Non-pigmented ciliary epithelial cell (primary cell): Measurements from ENCODE around the gene COL27A1.
"Not testable (repeated sequence)": the region's sequence is repeated elsewhere in the genome, so short reads cannot be mapped to it uniquely, and the experiment has no call there.

ENCODE experiments used
- DNase-seq: peaks from one replicate; pipeline ENCODE4 v3.0.0-alpha.2; 2010; ENCODE audit warnings: low read depth

The COL27A1 gene

DNA sequence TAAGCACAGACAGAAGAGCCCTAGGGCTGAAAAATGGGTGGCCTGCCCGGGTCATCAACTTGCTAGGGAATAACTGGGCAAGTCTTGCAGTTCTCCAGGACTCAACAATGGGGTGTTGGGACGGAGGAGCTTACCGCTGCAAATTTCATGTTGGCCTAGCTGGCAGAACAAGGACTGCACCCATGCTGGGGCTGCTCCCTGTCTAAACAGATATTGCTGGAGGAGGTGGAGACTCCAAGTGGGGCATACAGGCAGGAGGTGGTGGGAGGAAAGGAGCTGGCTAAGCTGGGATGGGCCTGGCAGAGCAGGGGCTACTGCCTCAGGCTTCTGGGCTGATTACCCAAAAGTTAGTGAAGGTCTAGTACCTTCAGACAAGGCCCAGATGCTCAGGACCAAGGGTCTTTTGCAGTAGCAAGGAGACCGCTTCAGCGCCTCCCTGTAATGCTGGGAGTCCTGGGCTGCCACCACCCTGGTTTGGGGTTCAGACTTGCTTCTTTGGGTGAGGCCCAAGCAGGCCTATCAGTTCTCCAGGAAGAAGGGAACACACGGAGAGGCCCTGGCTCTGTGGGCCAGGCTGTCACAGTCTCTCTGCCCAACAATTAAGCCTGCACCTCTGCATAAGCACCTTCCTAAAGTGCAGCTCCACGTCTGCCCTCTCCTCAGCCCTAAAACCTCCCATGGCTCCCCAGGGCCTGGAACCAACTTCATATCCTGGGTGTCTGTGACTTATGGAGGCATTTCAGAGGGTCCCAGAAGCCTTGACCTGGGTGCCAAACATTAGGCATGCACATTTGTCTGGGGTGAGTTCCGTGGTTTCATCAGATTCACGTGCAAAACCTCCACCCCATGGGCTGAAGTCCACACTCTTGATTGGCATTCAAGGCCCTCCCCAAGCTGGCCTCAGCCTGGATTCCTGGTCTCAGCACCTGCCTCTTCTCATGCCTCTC, 32.0 kb upstream of the COL27A1 start:
- no peak for DNase-seq

DNA sequence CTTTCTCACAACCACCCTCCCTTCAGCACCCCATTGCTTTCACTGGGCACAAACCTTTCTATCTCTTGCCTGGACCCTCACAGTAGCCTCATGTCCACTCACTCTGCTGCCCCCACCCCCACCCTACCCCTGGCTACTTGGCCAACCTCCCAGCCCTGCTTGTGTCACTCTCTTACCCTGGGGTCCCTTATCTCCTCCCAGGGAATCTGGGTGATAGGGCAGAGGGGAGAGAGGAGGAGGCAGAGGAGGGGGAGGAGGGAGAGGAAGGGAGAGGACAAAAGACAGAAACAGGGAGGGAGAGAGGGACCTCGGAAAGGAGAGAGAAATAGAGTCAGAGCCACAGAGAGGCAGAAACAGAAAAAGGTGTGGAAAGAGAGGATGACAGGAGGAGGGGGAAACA, 31.2 kb upstream of the COL27A1 start:
- DNase-seq: no peak

DNA sequence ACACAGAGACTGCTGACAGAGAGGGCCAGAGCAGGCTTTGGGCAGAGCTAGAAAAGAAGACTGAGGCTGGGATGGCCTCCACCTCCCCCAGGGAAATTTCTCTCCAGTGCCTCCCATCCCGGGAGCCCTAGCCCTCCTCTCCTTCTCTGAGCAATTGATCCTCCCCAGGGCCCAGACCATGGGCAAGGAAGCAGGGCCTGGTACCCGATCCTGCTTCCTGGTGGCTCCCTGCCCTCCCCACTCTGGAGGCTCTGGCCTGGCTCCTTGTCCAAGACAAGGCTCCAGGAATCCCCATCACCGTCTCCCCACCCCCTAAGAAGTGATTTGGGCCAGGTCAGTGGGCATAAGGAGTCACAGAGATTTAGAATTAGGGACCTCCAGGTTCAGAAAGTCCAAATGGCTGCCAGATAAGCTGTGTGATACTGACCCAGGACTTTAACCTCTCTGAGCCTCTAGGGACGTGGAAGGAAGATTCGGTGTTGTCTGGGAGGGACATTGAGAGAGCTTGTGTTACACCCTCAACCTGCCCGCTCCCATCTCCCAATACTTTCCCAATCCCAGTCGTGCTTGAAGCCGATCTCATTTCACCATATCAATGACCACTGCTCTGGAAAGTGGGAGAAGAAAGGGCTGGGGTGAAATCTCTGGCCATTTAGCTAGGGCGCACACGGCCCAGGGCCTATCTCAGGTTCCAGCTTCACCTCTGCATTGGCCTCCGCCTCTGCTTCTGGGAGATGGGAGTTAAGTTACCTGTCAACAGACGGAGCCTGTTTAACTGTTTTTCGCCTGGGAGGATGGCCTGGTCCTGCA, 30.5 kb upstream of the COL27A1 start:
- no peak for DNase-seq

DNA sequence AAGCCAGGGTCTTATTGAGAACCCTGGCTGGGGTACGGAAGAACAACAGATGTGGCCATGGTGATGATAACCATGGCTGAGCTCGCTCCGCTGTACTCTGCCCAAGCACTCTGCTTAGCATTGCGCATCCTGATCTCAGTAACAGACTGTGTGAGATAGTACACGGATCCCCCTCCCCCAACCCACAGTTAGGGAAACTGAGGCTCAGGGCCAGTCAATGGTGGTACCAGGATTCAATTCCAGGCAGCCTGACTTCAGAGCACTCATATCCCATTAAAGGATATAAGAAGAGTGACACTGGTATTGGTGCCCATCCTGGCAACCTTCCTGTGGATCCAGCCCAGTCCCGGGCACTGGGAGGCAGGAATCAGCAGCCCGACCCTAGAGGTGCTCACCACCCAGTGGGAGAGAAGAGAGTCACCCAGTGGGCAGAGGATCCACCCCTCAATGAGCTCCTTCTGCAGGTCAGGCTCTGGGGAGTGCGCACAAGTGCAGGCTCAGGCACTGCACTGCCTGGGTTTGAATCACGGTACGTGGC, 29.8 kb upstream of the COL27A1 start:
- no peak for DNase-seq

DNA sequence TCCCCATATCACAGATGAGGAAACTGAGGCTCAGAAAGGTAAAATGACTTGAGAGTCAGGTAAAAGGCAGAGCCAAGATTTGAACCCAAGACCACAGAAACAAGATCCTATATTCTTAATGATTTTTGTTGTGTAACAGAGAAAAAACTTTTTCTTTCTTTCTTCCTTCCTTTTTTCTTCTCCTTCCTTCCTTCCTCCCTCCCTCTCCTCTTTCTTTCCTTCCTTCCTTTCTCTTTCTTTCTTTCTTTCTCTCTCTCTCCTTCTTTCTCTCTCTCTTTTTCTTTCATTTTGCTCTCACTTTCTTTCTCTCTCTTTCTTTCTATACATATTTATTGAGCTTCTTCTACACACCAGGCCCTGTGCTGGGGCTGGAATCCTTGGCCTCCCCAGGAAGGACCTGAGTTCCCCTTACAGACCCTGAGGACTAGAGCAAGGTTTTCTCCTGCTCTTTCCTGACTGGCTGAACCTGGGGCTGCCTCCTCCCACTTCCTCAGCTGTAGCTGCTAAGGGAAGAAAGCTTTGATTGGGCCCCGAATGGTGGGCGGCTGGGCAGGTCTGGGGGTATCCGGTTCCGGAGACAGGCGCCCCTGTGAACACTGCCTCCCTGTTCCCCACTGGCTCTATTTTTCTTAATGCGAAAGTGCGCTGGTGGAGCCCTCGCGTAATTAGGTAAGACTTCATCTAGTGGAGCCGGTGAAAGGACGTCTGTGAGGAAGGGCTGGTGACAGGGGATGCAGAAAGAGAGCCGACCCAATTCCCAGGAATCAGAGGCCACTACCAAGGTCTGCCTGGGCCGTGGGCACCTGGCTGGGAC, 28.9 kb upstream of the COL27A1 start:
- no peak for DNase-seq

DNA sequence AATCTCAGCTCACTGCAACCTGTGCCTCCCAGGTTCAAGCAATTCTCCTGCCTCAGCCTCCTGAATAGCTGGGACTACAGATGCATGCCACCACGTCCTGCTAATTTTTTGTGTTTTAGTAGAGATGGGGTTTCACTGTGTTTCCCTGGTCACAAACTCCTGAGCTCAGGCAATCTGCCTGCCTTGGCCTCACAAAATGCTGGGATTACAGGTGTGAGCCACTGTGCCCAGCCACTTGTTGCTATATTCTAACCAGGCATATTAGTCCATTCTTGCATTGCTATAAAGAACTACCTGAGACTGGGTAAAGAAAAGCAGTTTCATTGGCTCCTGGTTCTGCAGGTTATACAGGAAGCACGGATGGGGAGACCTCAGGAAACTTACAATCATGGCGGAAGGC, 26.6 kb upstream of the COL27A1 start:
- not testable (repeated sequence) for DNase-seq

DNA sequence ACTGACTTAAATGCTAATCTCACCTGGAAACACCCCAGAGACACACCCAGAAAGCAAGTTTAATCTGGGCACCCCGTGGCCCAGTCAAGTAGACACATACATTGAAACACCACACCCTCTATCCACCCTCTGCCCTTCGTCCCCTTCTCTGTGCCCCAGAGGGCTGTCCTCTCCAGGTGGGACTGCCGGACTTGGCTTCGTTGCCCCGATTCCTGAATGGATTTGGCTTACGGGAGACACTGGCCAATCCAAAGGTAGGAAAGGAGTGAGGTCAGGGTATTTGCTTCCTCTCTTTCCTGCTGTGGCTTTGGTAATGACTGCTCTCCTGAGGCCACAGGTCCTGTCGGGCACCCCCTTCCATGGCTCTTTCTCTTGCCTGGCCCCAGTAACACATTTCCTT, 25.2 kb upstream of the COL27A1 start:
- DNase-seq: no peak

DNA sequence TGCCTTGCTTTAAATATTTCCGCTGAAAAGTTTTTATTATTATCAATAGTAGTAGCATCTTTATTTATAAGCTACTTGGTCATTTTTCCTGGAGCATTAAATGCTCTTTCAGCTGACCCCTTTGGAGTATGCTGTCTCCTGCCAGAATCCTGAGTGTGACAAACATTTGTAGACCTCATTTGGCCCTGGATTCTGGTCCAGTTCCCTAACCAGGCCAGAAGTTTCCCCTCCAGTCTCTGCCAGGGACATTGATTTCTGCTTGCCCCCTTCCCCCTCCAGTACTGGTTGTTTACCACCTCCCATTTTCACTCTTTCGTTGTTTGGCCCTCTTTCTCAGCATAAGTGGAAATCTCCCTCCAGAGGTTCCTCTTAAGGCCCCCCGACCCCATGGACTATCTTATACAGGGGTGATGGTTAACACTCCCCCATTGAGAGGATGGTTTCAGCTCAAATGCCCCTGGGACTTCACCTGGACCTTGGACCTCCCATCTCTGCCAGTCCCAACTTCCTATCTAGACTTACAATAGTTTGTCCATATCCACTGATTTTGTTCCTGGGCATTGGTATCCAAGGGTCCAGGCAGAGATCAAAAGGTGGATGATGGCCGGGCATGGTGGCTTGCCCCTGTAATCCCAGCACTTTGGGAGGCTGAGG, 24.6 kb upstream of the COL27A1 start:
- no peak for DNase-seq

DNA sequence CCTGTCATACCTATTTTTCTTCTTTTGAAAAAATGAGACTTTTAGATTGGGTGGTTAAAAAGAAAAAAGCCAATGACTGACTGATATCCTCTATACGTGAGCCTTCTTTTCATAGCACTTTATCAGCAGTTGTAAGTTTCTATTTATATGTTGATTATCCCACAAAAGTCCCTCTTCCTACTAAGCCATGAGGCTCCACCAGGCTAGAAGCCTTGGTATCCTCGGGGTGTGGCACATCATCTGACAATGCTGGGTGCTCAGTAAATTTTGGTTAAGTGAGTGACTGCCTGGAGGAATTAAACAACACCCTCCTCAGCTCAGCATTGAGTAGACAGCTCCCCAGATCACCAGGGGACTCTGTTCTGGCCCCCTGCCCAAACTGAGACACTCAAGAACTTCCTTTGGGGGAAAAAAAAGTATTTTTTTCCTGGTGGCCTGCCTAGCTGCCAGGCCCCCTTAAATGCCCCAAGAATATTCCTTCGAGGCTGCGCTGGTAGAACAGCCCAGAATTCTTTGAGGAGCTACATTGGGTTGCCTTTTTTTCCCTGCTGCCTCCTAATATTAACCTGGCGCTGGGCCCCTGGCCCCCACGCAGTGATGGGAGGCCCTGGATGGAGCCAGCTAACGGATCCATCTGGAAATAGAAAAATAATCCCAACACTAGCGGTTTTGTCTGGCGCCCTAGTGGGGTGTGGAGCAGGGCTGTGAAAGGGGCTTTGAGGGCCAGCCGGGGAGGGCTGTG, 23.4 kb upstream of the COL27A1 start:
- no peak for DNase-seq

DNA sequence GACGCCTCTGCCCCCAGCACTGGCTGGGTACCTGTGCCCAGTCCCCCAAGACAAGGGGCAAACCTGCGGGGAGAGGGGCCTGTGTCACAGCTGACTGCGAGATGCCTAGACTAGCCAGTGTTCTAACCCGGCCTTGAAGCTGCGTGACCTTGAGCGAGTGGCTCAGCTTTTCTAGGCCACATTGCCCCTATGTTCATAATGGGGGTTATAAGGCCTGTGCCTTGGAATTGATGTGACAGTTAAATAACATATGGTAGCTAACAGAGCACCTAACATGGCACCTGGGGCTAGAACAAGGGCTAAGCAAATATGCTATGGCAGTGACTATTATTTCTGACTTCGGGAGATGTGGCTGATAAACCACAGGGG, 22.8 kb upstream of the COL27A1 start:
- DNase-seq: no peak

DNA sequence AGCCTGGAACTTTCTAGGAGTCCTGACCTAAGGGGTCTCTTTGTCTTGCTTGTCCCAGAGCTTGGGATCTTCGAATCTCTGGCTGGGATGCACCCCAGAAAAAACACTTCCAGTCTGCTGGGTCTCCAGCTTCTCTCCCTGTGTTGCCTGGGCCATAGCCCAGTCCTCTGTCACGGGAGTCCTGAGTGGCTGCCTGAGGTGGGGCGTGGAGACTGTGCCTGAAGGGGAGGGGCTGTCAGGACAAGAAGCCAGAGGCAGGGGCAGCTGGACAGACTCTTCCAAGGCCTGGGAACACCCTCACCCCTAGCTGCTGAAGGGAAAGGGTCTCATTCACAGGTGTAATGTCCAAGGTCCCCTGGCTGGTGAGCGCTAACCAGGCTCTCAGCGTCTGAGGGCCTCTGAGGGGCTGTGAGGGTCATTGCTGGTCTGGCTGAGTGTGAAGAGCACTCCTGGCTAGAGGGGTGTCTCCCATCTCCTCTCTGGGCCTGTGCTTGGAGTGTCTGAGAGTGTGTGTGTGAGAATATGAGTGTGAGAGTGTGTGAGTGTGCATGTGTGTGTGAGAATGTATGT, 20.4 kb upstream of the COL27A1 start:
- no peak for DNase-seq

DNA sequence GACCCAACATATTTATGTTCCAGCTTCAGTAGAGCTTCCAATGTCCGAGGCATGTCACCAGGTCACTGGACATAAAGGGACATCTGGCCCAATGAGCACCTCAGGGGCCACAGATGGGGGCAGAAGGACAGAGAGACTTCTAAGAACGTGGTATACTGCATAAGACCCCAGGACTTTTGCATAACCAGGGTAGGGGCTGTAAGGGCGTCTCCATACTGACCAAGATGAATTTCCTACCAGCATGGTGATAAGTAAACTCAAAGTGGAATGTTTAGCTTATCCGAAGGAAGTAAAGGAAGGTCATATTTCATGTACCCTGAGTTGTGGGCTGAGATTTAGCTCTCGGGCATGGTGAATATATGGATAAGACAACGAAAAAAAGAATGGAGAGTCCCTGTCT, 17.5 kb upstream of the COL27A1 start:
- DNase-seq: no peak

DNA sequence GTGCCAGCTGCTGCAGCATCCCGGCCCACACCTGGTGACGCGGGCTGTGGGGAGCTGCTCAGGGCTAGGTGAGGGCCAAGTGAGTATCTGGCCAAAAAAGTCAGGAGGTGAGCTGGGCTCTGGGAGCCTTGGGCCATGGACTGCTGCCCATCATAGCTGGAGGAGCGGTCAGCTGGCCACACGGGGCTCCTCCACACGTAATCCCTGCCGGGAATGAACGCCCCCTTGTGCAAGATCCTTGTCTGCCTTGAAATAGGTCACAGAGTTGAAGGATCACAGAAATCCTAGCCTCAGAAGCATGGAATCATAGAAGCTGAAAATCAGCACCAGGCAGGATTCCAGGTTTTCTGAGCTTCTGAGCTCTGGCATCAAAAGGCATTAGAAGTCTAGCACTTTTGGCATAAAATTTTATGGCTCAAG, 16.8 kb upstream of the COL27A1 start:
- no peak for DNase-seq

DNA sequence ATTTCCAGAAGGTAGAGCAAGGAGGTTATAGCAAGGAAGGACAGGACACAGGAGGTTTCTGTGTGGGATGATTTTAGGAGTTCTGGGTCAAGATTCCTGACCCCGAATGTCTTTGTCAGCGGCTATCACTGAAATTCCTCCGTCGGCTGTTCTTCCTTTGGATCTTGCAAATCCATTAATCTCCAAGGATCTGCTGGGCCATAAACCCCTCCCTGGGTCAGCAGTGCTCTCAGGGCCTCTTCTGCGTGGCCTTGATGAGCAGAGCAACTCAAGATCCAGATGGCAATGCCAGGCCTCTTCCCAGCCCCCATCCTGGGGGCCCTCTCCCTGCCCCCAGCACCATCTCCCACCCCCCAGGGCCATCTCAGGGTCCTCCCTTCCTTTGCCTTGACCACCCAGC, 16.3 kb upstream of the COL27A1 start:
- DNase-seq: no peak

DNA sequence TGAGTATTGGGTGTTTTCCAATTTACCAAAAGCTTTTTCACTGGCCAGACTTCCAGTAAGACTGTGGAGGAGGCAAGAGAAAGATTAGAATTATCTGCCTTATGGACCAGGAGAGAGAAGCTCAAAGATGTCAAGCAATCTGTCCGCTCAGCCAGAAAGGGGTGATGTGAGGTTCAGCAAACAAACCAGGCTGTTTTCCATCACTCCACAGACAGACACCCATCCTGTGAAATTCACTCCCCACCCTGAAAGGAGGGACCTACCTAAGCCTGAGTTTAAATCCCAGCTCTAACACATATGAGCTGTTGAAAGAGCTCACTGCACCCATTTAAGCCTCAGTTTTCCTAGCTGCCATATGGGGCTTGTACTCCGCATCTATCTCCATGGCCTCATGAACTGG, 14.9 kb upstream of the COL27A1 start:
- DNase-seq: no peak

DNA sequence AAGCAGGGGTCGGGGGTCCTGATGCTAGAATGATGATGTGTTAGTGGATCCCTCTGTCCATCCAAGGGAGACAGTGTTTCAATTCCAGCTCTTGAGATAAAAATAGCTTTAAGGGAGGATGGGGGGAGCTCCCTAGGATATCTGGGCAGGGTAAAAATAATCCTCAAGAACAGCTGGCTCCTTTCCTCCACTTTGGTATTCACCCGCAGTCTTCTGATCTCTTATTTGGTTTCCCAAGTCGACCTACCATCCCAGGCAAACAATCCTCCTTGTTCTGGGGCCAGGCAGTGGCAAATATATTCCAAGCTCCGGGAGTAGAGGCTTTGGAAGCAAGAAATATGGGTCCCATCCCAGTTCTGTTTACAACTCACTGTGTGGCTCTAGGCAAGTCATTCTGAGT, 14.5 kb upstream of the COL27A1 start:
- no peak for DNase-seq

DNA sequence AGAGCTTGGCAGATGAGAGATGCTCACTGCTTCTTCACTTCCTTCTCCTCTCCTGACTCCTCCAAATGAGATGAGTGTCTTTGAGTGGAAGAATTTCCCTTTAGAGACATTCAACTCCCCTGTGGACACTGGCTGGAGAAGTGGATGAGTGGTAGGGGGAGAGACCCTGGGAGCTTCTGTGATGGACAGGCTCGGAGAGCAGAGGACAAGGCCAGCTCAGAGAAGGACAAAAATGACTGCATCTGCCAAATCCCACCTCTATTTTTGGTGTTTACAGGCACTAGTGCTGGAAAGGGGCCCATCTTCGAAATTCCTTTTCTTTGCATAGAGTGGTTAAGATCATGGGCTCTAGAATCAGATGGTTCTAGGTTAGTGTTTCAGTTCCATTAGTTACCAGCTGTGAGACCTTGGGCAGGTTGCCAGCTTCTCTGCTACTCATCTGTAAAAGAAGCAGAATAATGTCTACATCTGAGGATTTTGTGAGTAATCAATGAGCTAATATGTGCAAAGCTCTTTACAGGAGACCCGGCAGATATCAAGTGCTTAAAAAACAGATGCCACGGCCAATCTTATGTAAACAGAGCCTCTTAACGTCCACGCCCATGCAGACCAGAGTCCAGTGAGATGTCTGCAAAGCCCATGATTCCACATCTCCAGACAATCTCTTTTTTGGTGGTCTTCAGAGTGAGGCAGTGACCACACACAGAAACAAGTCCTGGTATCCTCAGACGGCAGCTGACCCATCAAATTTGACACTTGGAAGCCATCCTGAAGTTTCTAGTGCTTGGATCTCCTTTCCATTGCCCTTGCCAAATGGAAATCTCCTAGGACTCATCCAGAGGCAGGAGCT, 13.6 kb upstream of the COL27A1 start:
- DNase-seq: peak; percentile 8

DNA sequence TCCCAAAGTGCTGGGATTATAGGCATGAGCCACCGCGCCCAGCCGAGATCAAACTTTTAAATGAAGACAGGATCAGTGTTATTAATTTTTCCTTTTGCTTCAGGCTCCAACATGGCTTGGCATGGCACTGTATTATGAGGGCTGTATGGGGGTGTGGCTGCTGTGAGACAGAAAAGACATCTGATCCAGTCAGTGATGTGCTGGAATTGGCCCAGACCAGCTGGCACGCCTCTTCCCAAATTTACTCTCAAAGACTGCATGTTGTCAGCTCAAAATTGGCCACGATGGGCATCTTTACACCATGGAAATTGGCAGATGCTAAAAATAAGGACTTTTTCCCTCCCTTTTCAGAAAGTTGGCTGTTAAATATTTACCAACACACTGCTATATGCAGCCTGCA, 12.1 kb upstream of the COL27A1 start:
- no peak for DNase-seq

DNA sequence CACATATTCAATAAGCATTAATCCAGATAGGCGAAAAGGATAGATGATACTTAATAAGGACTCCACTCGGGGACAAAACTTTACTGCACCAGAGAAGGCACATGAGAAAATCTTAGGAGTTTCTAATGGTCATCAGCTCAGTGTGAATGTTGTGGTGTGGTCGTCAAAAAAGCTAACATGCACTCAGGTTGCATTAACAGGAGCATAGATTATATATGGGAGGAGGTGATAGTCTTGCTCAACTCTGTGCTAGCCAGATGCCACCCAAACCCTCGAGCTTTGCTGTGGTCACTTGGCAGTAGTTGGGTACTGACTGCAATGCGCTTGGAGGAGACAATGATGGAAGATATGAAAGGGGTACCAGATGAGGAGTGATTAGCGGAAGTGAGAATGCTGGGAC, 8.6 kb upstream of the COL27A1 start:
- DNase-seq: no peak

DNA sequence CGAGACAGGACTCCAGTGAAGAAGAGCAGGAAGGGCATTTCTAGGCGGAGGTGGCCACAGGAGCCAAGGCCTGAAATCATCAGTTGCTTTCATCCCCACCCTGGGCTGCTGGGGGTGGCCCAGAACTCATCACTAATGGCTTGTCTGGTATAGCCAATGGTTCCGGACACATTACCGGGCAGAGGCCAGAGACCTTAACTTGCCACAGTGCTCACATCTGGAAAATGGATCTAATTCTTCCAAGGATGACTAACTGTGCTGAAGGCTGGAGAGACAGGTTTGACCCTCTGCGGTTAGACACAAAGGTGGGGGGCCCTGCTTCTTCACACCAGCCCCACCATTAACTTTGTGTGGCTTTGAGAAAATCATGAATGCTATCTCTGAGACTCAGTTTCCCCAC, 6.2 kb upstream of the COL27A1 start:
- no peak for DNase-seq
